Effector memory CD4-positive, alpha-beta T cell (primary cell): ENCODE measurements around the gene MYOM1.

Experiments used
- DNase-seq, 3 donors: peaks; one replicate each; pipeline ENCODE4 v3.0.0-alpha.2; 2020
- H3K27ac ChIP-seq: 2 replicates; pipeline ENCODE4 v1.7.0; 2013; ENCODE audit warnings: mild to moderate bottlenecking, low read length, moderate library complexity; ENCODE audit not compliant: insufficient read depth, poor library complexity, severe bottlenecking
- H3K27me3 ChIP-seq: replicated peaks from 2 replicates; pipeline ENCODE4 v1.7.0; 2013; ENCODE audit warnings: mild to moderate bottlenecking, low read length; ENCODE audit not compliant: insufficient read depth, control insufficient read depth, poor library complexity, severe bottlenecking
- H3K36me3 ChIP-seq: 2 replicates; pipeline ENCODE4 v1.7.0; 2013; ENCODE audit warnings: mild to moderate bottlenecking, low read length, moderate library complexity; ENCODE audit not compliant: control insufficient read depth, insufficient read depth
- H3K4me1 ChIP-seq: 2 replicates; pipeline ENCODE4 v1.7.0; 2013; ENCODE audit warnings: low read length, mild to moderate bottlenecking; ENCODE audit not compliant: control insufficient read depth, insufficient read depth, poor library complexity, severe bottlenecking
- H3K4me3 ChIP-seq: 2 replicates; pipeline ENCODE4 v1.7.0; 2013; ENCODE audit warnings: low read length, low read depth, mild to moderate bottlenecking; ENCODE audit not compliant: insufficient read depth, poor library complexity, severe bottlenecking
- H3K9me3 ChIP-seq: 2 replicates; pipeline ENCODE4 v1.7.0; 2013; ENCODE audit warnings: mild to moderate bottlenecking, low read length, moderate library complexity; ENCODE audit not compliant: control insufficient read depth

Gene MYOM1

DNA sequence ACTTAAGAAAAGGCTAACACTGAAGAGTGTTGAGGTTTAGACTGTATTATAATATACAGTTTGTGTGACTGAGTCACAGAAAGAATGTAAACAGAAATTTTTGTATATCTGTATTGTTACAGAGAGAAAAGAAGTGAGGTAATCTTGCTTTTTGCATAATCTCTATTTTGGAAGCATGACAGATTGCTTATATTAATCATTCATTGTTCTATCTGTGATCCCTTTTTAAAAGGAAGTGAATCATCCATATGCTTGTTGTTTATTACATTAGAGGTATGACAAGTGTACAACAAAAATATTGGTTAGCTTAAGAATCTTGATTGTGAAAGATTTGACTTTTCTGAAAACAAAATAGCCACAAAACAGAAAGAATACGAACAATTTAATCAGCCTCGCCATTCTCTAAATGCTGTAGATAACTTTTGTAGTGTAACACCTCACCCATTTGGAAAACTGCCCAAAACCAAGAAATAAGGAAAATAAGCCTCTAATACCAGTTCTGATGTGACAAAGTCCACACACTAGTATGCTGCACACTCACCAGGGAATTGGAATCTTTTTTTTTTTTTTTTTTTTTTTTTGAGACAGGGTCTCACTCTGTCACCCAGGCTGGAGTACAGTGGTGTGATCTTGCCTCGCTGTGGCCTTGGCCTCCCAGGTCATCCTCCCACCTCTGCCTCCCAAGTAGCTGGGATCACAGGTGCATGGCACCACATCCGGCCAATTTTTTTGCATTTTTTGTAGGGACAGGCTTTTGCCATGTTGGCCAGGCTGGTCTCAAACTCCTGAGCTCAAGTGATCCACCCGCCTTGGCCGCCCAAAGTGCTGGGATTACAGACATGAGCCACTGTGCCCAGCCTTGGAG, 115.3 kb downstream of the MYOM1 start:
- no peak overlapping the region for H3K27ac ChIP-seq
- no peak for DNase-seq

DNA sequence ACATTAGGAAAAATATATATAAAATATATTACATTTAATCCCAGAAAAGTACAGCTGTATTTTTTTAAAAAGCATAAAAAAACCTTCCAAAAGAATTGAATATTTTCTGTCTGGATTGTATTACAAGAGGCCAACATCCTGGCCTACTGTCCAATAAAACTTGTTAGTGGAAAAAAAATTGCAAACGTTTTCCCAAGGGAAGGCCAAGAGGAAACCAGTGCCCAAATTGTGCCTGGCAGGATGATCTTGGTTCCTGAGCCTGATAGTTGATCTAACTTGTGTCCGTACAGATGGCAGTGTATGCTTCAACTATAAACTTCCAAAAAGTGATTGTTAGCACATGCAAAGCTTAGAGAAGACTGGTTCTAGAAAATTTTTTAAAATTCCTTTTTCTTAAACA, 116.2 kb downstream of the MYOM1 start:
- DNase-seq: no peak
- no peak overlapping the region for H3K4me3 ChIP-seq
- H3K36me3 ChIP-seq: no peaks in the 10 kb centered on the region
- H3K9me3 ChIP-seq: no peaks in the 10 kb centered on the region
- H3K27me3 ChIP-seq: no peaks in the 10 kb centered on the region
- no peaks in the 10 kb centered on the region for H3K4me1 ChIP-seq
- H3K27ac ChIP-seq: no peak overlapping the region

More for the DNA sequence above, 115.3 kb downstream of the MYOM1 start:
- H3K36me3 ChIP-seq: no peaks in the 10 kb centered on the region
- H3K4me3 ChIP-seq: no peak overlapping the region
- no peaks in the 10 kb centered on the region for H3K9me3 ChIP-seq
- no peaks in the 10 kb centered on the region for H3K4me1 ChIP-seq
- H3K27me3 ChIP-seq: no peaks in the 10 kb centered on the region

DNA sequence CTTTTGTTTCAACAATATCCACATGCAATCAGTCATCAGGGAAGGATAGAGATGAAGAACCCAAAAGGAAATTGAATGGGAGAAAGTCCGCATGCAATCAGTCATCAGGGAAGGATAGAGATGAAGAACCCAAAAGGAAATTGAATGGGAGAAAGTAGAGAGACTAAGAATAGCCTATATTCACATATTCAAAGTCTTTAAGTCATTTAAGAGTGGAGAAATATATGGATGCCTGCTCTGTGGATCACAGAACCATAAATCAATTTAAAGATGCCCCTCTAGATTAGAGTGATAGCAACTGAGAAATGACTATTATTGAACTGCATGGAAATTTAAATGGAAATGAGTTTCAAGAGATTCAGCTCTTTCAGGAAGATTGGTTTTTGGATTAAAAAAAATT, 116.8 kb downstream of the MYOM1 start:
- DNase-seq: no peak
- no peak overlapping the region for H3K4me3 ChIP-seq
- no peaks in the 10 kb centered on the region for H3K4me1 ChIP-seq
- H3K36me3 ChIP-seq: no peaks in the 10 kb centered on the region
- no peaks in the 10 kb centered on the region for H3K9me3 ChIP-seq
- H3K27ac ChIP-seq: no peak overlapping the region
- no peaks in the 10 kb centered on the region for H3K27me3 ChIP-seq

DNA sequence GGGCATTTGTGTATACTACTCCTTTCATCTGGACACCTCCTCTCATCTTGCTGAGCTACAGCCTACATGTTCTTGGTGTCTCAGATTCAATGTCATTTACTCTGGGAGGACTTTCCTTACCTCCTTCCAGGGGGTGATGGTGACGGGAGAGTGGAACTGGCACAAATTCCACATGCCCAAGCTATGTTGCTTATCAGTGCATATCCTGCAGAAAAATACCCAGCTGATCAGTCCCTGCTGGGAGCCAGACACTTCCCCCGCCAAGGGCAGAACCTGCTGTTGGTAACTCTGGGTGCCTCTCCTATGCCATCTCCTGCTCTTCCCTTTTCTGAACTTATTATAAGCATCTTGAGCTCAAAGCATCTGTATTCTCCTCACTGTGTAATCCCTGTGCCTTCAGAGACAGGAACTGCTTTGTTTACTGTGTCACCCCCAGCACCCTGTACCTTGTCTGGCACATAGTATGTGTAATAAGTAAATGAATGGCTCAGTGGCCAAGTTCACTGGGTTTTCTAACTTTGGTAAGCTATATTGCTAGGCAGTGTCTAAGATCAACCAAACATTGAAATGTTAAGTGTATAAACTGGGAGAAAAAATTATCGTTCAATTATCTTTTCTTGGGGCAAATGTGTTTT, 119.2 kb downstream of the MYOM1 start:
- no peak overlapping the region for H3K4me3 ChIP-seq
- no peaks in the 10 kb centered on the region for H3K27me3 ChIP-seq
- peaks cover 9% of the 10 kb centered on the region for H3K4me1 ChIP-seq
- no peak for DNase-seq
- no peaks in the 10 kb centered on the region for H3K9me3 ChIP-seq
- no peaks in the 10 kb centered on the region for H3K36me3 ChIP-seq
- H3K27ac ChIP-seq: no peak overlapping the region

DNA sequence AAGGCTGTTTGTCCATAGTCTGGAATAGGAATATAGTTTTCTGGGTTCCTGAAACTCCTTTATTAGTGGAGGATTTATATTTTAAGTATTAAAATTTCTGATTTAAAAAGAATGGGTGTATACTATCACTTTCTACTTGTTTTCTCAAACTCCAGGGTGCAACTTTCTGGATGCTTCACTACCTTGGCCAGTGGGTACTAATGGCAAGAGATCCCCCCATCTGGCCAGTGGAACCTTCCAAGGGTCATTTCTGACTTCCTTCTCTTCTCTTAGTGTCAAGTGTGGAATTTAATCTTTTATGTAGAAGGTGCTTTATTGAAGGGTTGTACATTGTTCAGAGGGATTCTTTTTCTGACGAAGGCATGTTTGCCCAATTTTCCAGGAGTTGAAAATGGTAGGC, 120.4 kb downstream of the MYOM1 start:
- Histone ChIP-seq H3K27me3 (no peaks in the 10 kb centered on the region), H3K4me3 (no peak overlapping the region), H3K27ac (no peak overlapping the region), H3K36me3 (no peaks in the 10 kb centered on the region), H3K4me1 (peaks cover 9% of the 10 kb centered on the region), H3K9me3 (no peaks in the 10 kb centered on the region)
- DNase-seq: no peak

DNA sequence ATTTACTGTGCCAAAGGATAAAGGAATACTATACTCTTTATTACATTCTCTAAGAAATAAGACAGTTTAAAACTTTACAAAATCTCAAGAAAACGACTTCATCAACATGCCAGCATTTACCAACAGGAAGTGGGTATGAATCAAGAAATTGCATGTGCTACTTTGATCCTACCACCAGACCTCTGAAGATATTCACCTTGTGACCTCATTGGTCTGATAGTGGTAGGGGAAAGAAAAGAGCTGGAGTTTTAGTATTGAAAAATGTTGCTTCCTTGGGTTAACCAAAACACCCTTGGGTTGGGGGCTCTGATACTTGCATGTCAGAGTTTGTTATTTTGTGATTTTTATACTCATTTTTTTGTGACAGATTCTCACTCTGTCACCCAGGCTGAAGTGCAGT, 122.7 kb downstream of the MYOM1 start:
- Histone ChIP-seq H3K36me3 (no peaks in the 10 kb centered on the region), H3K4me1 (peaks cover 9% of the 10 kb centered on the region), H3K27me3 (no peaks in the 10 kb centered on the region), H3K27ac (no peak overlapping the region), H3K4me3 (no peak overlapping the region), H3K9me3 (no peaks in the 10 kb centered on the region)
- DNase-seq: peak in 1 of 3 donors; percentile 2

DNA sequence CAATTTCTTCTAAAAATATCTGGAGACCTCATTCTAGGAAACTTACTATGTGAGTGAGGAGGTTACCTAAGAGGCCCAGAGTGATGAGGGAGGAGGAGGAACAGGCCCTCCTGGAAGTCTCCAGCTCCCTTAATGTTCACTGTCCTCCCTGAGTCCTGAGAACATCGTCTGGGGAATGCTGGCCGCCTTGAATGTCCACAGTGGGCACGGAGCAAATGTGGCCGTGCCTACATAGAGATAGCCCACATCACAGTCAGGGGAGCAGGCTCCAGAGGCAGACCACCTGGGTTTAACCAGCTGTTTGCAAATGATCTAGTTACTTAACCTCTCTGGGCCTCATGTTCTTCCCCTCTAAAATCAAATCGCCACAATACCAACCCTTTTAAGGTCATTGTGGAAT, 123.8 kb downstream of the MYOM1 start:
- Histone ChIP-seq H3K4me1 (peaks cover 9% of the 10 kb centered on the region), H3K27me3 (no peaks in the 10 kb centered on the region), H3K36me3 (no peaks in the 10 kb centered on the region), H3K9me3 (no peaks in the 10 kb centered on the region), H3K4me3 (no peak overlapping the region), H3K27ac (no peak overlapping the region)
- DNase-seq: no peak

DNA sequence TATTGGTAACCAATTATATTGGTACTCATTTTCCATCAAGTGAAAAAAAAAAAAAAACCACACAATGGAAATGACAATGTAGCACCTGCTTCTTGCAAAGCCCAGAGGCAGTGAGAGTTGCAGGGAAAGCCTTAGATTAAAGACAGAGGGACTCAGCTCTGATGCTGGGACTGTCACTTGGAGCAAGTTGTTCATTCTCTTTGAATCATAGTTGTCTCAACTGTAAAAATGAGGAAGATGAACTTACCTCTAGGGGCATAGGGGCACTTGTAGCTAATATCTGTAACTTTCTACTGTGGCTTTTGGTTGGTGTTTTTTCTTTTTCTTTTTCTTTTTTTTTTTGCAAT, 125.5 kb downstream of the MYOM1 start:
- H3K4me3 ChIP-seq: no peak overlapping the region
- no peak for DNase-seq
- H3K4me1 ChIP-seq: peaks cover 9% of the 10 kb centered on the region
- H3K27me3 ChIP-seq: no peaks in the 10 kb centered on the region
- H3K9me3 ChIP-seq: no peaks in the 10 kb centered on the region
- no peak overlapping the region for H3K27ac ChIP-seq
- H3K36me3 ChIP-seq: no peaks in the 10 kb centered on the region

DNA sequence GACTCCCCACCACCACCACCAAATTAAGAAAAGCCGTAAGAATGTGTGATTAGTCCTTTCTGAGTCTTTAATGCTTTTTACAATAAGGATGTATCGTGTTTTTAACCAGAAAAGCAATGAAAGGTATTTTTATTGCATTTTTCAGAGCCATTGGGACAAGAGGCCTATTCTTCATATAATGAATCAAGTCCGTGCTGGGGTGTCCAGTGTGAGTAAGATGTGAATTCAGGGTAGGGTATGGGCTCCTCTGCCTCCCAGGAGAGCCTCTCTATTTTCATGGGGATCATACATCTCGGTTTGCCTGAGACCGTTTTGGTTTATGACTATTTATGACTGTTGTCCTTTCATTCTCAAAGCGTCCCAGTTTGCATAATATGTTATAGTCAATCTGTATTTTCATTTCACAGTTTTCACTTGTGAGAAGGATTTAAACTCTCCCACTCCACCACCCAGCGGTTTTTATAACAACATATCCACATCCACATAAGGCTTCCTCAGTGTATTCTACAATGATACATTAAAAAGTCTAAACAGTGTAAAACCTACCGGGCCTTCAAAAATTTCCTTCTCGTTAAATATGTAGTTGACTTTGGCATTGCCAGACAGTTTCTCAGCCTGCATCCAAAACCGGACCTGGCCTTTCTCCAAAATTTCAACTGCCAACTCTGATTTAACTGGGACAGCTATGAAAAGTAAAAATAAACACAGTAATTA, 126.0 kb downstream of the MYOM1 start:
- H3K4me3 ChIP-seq: no peak overlapping the region
- H3K36me3 ChIP-seq: no peaks in the 10 kb centered on the region
- peaks cover 9% of the 10 kb centered on the region for H3K4me1 ChIP-seq
- no peaks in the 10 kb centered on the region for H3K27me3 ChIP-seq
- H3K27ac ChIP-seq: no peak overlapping the region
- DNase-seq: no peak
- H3K9me3 ChIP-seq: no peaks in the 10 kb centered on the region

DNA sequence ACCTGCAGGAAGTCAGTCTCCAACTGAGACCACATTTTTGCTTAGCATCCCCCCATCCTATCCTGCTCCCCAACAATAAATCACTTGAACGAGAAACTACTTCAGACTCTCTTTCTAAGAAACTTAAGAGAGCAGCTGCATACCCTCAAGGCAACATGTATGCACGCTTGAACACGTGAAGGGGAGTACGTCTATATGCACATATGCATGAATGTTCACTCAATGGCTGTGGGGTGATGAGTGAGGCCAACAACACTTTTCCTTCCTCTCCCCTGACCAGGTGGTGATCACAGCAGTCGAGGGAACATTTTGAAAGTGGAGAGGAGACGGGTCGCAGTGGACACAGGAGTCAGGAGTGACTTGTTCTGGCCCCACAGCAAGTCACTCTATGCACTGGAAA, 127.0 kb downstream of the MYOM1 start:
- DNase-seq: no peak

More for the DNA sequence above, 127.0 kb downstream of the MYOM1 start:
- Histone ChIP-seq H3K4me1 (peaks cover 9% of the 10 kb centered on the region), H3K4me3 (no peak overlapping the region), H3K9me3 (no peaks in the 10 kb centered on the region), H3K27ac (no peak overlapping the region), H3K36me3 (no peaks in the 10 kb centered on the region), H3K27me3 (no peaks in the 10 kb centered on the region)
